ENCODE measurements around the gene USP37.
A peak's percentile ranks its signal among the peaks of the same experiment; 100 is the strongest.

The USP37 gene

GRCh38 chr2:218431878-218432277 is 136.3 kb downstream of the USP37 start:
- DNase-seq (ENCODE audit: low spot score), result no peak

- no peak for DNase-seq (ENCODE audit: low spot score)
Measured at GRCh38 chr2:218430721-218431120, 137.4 kb downstream of the USP37 start.

GRCh38 chr2:218429911-218430692 is 138.0 kb downstream of the USP37 start:
- DNase-seq (ENCODE audit: low spot score), result no peak

GRCh38 chr2:218428846-218429558 is 139.1 kb downstream of the USP37 start:
- no peak for DNase-seq (ENCODE audit: low spot score)

- no peak for DNase-seq (ENCODE audit: low spot score)
Measured at GRCh38 chr2:218427741-218428140, 140.4 kb downstream of the USP37 start.

- DNase-seq (ENCODE audit: low spot score), result no peak
Measured at GRCh38 chr2:218425531-218425930, 142.6 kb downstream of the USP37 start.

GRCh38 chr2:218423584-218423983 is 144.6 kb downstream of the USP37 start:
- DNase-seq (ENCODE audit: low spot score), result no peak

- DNase-seq (ENCODE audit: low spot score), result no peak
Measured at GRCh38 chr2:218422403-218423086, 145.6 kb downstream of the USP37 start.

GRCh38 chr2:218421027-218421426 is 147.1 kb downstream of the USP37 start:
- DNase-seq (ENCODE audit: low spot score), result no peak

GRCh38 chr2:218419630-218420216 is 148.4 kb downstream of the USP37 start:
- DNase-seq (ENCODE audit: low spot score), result no peak

- DNase-seq (ENCODE audit: low spot score), result no peak
Measured at GRCh38 chr2:218418717-218419458, 149.3 kb downstream of the USP37 start, which contains the start of gene VIL1. VIL1 (plus strand) TSS chr2:218419123; CDS start chr2:218423779, 4,656 bp downstream.

GRCh38 chr2:218418321-218418716 is 149.8 kb downstream of the USP37 start:
- DNase-seq (ENCODE audit: low spot score), result no peak

GRCh38 chr2:218407717-218408116 is 160.4 kb downstream of the USP37 start:
- no peak for DNase-seq (ENCODE audit: low spot score)

- no peak for DNase-seq (ENCODE audit: low spot score)
Measured at GRCh38 chr2:218406949-218407618, 161.1 kb downstream of the USP37 start.

GRCh38 chr2:218406209-218406948 is 161.8 kb downstream of the USP37 start:
- DNase-seq (ENCODE audit: low spot score), result peak; percentile 98

GRCh38 chr2:218405746-218406208 is 162.4 kb downstream of the USP37 start:
- no peak for DNase-seq (ENCODE audit: low spot score)

GRCh38 chr2:218405086-218405745 is 162.9 kb downstream of the USP37 start:
- DNase-seq (ENCODE audit: low spot score), result no peak

- no peak for DNase-seq (ENCODE audit: low spot score)
Measured at GRCh38 chr2:218404351-218405085, 163.6 kb downstream of the USP37 start.

GRCh38 chr2:218403810-218404209 is 164.3 kb downstream of the USP37 start:
- DNase-seq (ENCODE audit: low spot score), result no peak
